GM12865 (cell line): ENCODE data around the gene MTR.
A peak's percentile ranks its signal among the peaks of the same experiment; 100 is the strongest.

Experiments used
- DNase-seq: peaks from one replicate; pipeline ENCODE4 v3.0.0; 2010; ENCODE audit warnings: low read depth
- H3K4me3 ChIP-seq: 2 replicates; pipeline ENCODE4 v1.5.1; 2011; ENCODE audit warnings: mild to moderate bottlenecking, low read depth, low read length, control low read depth
- CTCF ChIP-seq: IDR thresholded peaks from 2 replicates; pipeline ENCODE4 v1.5.1; 2011; ENCODE audit warnings: low read length, control low read depth, low read depth, inconsistent platforms; ENCODE audit not compliant: insufficient read depth; ENCODE audit errors: missing control alignments

Gene MTR

GRCh38 chr1:236795035-236795756 is at the start of gene MTR:
TSS of gene MTR (plus strand) at chr1:236795292. CDS start at chr1:236795704, 412 bp downstream.
- DNase-seq: peak; percentile 98
- H3K4me3 ChIP-seq: peak within 1 kb of the TSS; percentile 84
- no peak for TF ChIP-seq CTCF

- H3K4me3 ChIP-seq: no peak overlapping the region
- TF ChIP-seq CTCF: no peak
- DNase-seq: no peak
Observed at GRCh38 chr1:236746785-236747184, 48.3 kb upstream of the MTR start.

GRCh38 chr1:236747311-236747985 is 47.6 kb upstream of the MTR start:
- H3K4me3 ChIP-seq: no peak overlapping the region
- TF ChIP-seq CTCF: no peak
- DNase-seq: no peak

- no peak for DNase-seq
- TF ChIP-seq CTCF: peak; percentile 18
- no peak overlapping the region for H3K4me3 ChIP-seq
Observed at GRCh38 chr1:236748268-236748870, 46.7 kb upstream of the MTR start.

- DNase-seq: no peak
- no peak overlapping the region for H3K4me3 ChIP-seq
- TF ChIP-seq CTCF: no peak
Observed at GRCh38 chr1:236750928-236751327, 44.2 kb upstream of the MTR start.

- DNase-seq: no peak
- H3K4me3 ChIP-seq: no peak overlapping the region
- TF ChIP-seq CTCF: no peak
Observed at GRCh38 chr1:236751385-236751784, 43.7 kb upstream of the MTR start.

GRCh38 chr1:236751935-236752334 is 43.2 kb upstream of the MTR start:
- no peak for DNase-seq
- no peak for TF ChIP-seq CTCF
- no peak overlapping the region for H3K4me3 ChIP-seq
